ENCODE data around the gene CREB3L2.

CREB3L2 gene

DNA sequence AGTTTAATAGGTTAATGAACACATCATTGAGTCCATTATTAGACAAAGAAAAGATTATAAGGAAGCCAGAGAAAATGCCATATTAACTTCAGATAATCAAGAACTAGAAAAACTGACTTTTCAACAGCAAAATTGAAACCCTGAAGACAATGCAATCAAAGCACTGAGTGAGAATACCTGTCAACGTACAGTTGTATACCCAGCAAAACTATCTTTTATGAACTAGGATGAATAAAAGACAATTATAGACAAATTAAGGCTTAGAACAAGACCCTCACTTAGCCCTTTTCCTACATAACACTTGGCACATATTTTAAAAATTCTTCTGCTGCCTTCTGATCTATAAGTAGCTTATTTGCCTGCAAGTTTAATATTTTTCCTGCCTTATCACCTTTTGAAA lies 136.1 kb downstream of the CREB3L2 start:
- H3K27ac ChIP-seq (ENCODE audit: insufficient read depth, low read depth, low read length, poor library complexity, severe bottlenecking) = no peak overlapping the region
- no peaks in the 10 kb centered on the region for H3K36me3 ChIP-seq (ENCODE audit: control insufficient read depth, insufficient read depth, low read length)
- 78% methylated on average over 1 of the region's 1 CpG; no CpG with 5 or more reads in 1 of the 2 experiments for WGBS, 2 experiments
- H3K9me3 ChIP-seq (ENCODE audit: control insufficient read depth, low read length) = no peaks in the 10 kb centered on the region
- H3K4me1 ChIP-seq (ENCODE audit: control insufficient read depth, insufficient read depth, low read length) = no peaks in the 10 kb centered on the region
- no peak overlapping the region for H3K4me3 ChIP-seq (ENCODE audit: insufficient read depth, low read depth, low read length)
- no peaks in the 10 kb centered on the region for H3K27me3 ChIP-seq (ENCODE audit: control insufficient read depth, insufficient read depth, low read length, poor library complexity, severe bottlenecking)

DNA sequence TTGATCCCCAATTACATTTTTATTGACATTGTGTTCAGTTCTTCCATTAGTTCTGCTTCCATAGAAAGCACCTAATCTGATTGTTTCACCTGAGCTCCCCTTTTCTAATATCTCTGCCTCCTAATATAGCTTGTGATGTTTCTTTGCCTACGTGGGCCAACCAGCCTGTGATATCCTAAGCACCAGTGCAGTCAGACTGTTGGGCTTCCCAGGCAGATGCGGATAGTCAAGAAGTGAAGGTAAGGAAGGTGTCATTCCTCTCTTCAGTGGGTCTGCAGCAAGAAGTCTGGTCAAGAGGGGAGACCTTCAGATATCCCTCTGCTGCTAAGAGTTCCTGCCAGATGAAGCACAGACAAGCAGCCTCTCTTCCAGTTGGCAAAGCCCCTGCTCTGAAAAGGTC lies 138.9 kb downstream of the CREB3L2 start:
- H3K27ac ChIP-seq (ENCODE audit: insufficient read depth, low read depth, low read length, poor library complexity, severe bottlenecking) = no peak overlapping the region
- no peaks in the 10 kb centered on the region for H3K9me3 ChIP-seq (ENCODE audit: control insufficient read depth, low read length)
- H3K4me3 ChIP-seq (ENCODE audit: insufficient read depth, low read depth, low read length) = no peak overlapping the region
- no peaks in the 10 kb centered on the region for H3K4me1 ChIP-seq (ENCODE audit: control insufficient read depth, insufficient read depth, low read length)
- H3K36me3 ChIP-seq (ENCODE audit: control insufficient read depth, insufficient read depth, low read length) = no peaks in the 10 kb centered on the region
- 90 to 91% methylated on average over 2 of the region's 2 CpGs for WGBS, 2 experiments
- H3K27me3 ChIP-seq (ENCODE audit: control insufficient read depth, insufficient read depth, low read length, poor library complexity, severe bottlenecking) = no peaks in the 10 kb centered on the region

DNA sequence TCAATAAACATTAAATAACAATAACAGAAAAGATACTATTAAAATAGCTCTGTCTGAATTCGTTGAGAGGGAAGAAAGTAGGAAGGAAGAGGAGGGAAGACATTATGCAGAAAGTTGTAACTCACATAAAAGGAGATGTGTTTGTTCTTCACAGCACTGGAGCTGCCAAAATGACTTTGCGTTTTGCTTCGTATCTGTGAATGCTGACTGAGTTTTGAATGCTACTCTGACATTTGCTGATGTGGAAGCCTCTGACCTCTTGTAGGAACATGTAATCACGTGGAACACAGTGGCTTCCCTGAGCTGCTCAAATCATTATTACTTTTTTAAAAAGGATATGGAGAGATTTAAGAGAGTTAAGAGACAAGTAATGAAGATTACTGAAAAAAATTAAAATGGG lies 139.5 kb downstream of the CREB3L2 start:
- WGBS, 2 experiments = 85 to 91% methylated on average over 4 of the region's 4 CpGs
- H3K27ac ChIP-seq (ENCODE audit: insufficient read depth, low read depth, low read length, poor library complexity, severe bottlenecking) = no peak overlapping the region

DNA sequence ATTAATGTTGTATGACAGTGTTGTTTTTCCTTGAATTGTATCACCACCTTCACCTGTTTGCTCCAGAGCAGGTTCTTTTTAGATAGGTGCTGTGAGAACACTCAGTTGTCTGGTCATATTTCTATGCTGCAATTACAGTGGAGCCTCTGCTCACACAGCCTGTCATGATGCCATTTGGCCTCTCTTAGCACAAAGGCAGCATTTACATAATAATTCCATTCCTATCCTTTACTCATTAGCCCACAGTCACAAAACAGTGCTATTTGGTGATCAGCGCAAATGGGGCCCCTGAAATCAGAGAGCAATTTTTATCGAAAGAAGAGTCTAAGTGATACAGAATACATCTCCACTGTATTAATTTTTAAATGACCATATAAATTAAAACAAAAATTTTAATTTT lies 141.3 kb downstream of the CREB3L2 start:
- Histone ChIP-seq H3K4me3 (ENCODE audit: insufficient read depth, low read depth, low read length) (no peak overlapping the region), H3K36me3 (ENCODE audit: control insufficient read depth, insufficient read depth, low read length) (no peaks in the 10 kb centered on the region), H3K27me3 (ENCODE audit: control insufficient read depth, insufficient read depth, low read length, poor library complexity, severe bottlenecking) (no peaks in the 10 kb centered on the region), H3K9me3 (ENCODE audit: control insufficient read depth, low read length) (no peaks in the 10 kb centered on the region), H3K27ac (ENCODE audit: insufficient read depth, low read depth, low read length, poor library complexity, severe bottlenecking) (no peak overlapping the region), H3K4me1 (ENCODE audit: control insufficient read depth, insufficient read depth, low read length) (no peaks in the 10 kb centered on the region)
- 77 to 100% methylated on average over 1 of the region's 2 CpGs for WGBS, 2 experiments

More for the DNA sequence above, 139.5 kb downstream of the CREB3L2 start:
- Histone ChIP-seq H3K9me3 (ENCODE audit: control insufficient read depth, low read length) (no peaks in the 10 kb centered on the region), H3K4me3 (ENCODE audit: insufficient read depth, low read depth, low read length) (no peak overlapping the region), H3K4me1 (ENCODE audit: control insufficient read depth, insufficient read depth, low read length) (no peaks in the 10 kb centered on the region), H3K36me3 (ENCODE audit: control insufficient read depth, insufficient read depth, low read length) (no peaks in the 10 kb centered on the region), H3K27me3 (ENCODE audit: control insufficient read depth, insufficient read depth, low read length, poor library complexity, severe bottlenecking) (no peaks in the 10 kb centered on the region)

DNA sequence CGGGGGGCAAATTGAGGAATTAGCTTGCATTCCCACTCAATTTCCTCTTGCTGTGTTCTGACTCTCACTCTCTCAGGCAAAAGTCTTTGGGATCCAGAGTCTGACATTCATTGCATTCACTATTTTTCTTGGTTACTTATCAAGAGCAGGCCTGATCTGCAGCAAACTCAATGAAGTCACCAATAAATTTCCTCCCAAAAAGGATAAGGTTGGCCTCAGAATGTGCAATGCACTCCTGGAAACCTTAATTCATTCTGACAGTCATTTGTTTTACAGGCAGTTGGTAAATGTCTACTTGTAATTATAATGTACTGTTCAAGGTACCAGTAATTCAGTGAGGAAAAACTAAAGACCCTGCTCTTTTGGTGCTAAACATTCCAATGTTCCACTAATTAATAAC lies 148.8 kb downstream of the CREB3L2 start:
- 97 to 98% methylated on average over 1 of the region's 1 CpG for WGBS, 2 experiments
- no peaks in the 10 kb centered on the region for H3K36me3 ChIP-seq (ENCODE audit: control insufficient read depth, insufficient read depth, low read length)
- H3K4me3 ChIP-seq (ENCODE audit: insufficient read depth, low read depth, low read length) = no peak overlapping the region
- H3K27me3 ChIP-seq (ENCODE audit: control insufficient read depth, insufficient read depth, low read length, poor library complexity, severe bottlenecking) = peaks cover 19% of the 10 kb centered on the region
- H3K9me3 ChIP-seq (ENCODE audit: control insufficient read depth, low read length) = no peaks in the 10 kb centered on the region
- H3K27ac ChIP-seq (ENCODE audit: insufficient read depth, low read depth, low read length, poor library complexity, severe bottlenecking) = no peak overlapping the region
- H3K4me1 ChIP-seq (ENCODE audit: control insufficient read depth, insufficient read depth, low read length) = no peaks in the 10 kb centered on the region

DNA sequence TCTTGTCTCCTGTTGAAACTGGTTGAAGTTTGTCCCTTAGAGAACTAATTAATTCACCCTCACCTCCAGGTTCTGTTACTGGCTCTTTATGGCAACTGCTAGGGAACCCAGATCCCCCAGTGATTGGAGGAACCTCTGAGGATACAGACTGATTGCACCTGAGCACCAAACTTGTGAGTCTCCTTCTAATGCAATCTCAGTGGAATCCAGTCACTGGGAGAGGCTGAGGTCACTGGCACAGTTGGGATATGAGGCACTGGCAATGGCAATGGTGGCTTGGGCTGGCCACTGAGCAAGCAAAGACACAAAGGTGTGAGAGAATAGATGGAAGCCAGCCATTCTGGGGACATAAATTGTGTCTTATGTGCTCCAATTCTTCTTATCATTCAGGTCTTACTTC lies 149.8 kb downstream of the CREB3L2 start:
- no peak overlapping the region for H3K27ac ChIP-seq (ENCODE audit: insufficient read depth, low read depth, low read length, poor library complexity, severe bottlenecking)
- H3K27me3 ChIP-seq (ENCODE audit: control insufficient read depth, insufficient read depth, low read length, poor library complexity, severe bottlenecking) = peaks cover 28% of the 10 kb centered on the region

DNA sequence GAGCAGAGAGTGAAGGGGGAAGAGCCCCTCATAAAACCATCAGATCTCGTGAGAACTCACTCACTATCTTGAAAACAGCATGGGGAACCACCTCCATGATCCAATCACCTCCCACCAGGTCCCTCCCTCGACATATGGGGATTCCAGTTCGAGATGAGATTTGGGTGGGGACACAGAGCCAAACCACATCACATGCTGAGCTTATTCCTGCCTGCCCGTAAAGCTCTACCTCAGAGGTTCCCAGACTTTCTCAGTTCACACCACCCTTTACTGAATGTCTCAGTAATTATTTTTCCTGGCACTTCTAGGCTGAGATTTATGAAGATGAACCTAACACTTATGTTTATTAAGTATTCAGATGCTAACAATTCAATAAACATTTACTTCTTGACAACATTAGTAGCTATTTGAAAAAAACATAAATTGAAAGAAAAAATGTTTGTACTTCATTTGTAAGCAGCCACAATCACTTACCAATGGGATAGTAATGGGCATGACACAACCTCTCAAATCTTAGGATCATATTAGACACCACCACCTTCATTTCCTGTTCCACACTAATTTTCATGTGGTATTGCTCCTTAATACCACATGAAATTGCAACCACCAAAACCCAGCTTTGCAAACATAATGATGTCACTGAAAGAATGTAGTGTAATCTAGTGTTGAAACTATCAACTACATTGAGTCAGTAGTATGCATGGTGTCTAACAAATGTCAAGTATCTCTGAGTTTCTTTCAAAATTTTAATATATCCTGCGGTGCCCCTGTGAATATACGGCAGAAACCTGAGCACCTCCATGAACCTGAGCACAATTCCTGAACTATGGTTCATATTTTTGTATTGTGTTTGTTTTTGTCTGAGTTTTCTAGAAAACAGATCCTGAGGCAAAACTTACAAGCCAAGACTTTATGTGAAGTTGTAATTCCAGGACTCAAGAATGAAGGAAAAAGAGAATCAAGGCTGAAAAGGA lies 150.6 kb downstream of the CREB3L2 start:
- H3K9me3 ChIP-seq (ENCODE audit: control insufficient read depth, low read length) = no peaks in the 10 kb centered on the region
- no peaks in the 10 kb centered on the region for H3K36me3 ChIP-seq (ENCODE audit: control insufficient read depth, insufficient read depth, low read length)
- H3K27ac ChIP-seq (ENCODE audit: insufficient read depth, low read depth, low read length, poor library complexity, severe bottlenecking) = no peak overlapping the region
- peaks cover 35% of the 10 kb centered on the region for H3K27me3 ChIP-seq (ENCODE audit: control insufficient read depth, insufficient read depth, low read length, poor library complexity, severe bottlenecking)
- no peaks in the 10 kb centered on the region for H3K4me1 ChIP-seq (ENCODE audit: control insufficient read depth, insufficient read depth, low read length)
- WGBS, 2 experiments = 87 to 95% methylated on average over 6 of the region's 6 CpGs
- no peak overlapping the region for H3K4me3 ChIP-seq (ENCODE audit: insufficient read depth, low read depth, low read length)

More for the DNA sequence above, 149.8 kb downstream of the CREB3L2 start:
- Histone ChIP-seq H3K4me3 (ENCODE audit: insufficient read depth, low read depth, low read length) (no peak overlapping the region), H3K9me3 (ENCODE audit: control insufficient read depth, low read length) (no peaks in the 10 kb centered on the region), H3K36me3 (ENCODE audit: control insufficient read depth, insufficient read depth, low read length) (no peaks in the 10 kb centered on the region), H3K4me1 (ENCODE audit: control insufficient read depth, insufficient read depth, low read length) (no peaks in the 10 kb centered on the region)

DNA sequence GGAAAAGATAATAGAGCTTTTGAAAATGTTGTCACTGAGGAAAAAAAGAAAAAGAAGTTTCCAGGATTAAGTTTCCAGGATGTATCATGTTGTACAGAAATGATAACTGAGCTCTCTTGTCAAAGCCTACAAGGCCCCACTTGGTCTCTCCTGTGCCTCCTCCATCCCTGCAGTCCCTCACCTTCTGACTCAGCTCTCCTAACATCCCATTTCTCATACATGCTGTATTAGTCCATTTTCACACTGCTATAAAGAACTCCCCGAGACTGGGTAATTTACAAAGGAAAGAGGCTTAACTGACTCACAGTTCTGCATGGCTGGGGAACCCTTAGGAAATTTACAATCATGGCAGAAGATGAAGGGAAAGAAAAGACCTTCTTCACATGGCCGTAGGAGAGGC lies 151.3 kb downstream of the CREB3L2 start:
- no peak overlapping the region for H3K4me3 ChIP-seq (ENCODE audit: insufficient read depth, low read depth, low read length)

DNA sequence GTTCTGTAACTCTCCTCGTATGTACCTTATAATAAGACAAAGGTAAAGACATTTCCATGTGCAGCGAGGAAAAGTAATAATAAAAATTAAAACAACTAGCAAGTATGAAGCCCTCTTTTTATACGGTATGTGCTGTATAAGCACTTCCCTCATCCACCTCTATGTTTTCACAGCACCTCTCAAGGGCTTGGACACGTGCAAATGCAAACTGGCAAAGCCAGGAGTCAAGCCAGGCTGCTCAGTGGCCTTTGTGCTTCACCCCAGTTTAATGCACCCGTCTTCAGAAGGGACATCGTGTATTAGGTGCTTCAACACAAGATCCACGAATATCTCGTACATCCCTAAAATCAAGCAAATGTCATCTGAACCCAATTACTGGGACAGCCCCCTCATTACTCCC lies 153.8 kb downstream of the CREB3L2 start:
- no peaks in the 10 kb centered on the region for H3K9me3 ChIP-seq (ENCODE audit: control insufficient read depth, low read length)
- H3K27ac ChIP-seq (ENCODE audit: insufficient read depth, low read depth, low read length, poor library complexity, severe bottlenecking) = no peak overlapping the region
- H3K4me3 ChIP-seq (ENCODE audit: insufficient read depth, low read depth, low read length) = no peak overlapping the region
- H3K36me3 ChIP-seq (ENCODE audit: control insufficient read depth, insufficient read depth, low read length) = no peaks in the 10 kb centered on the region
- 87% methylated on average over 6 to 8 of the region's 8 CpGs for WGBS, 2 experiments
- peaks cover 3% of the 10 kb centered on the region for H3K4me1 ChIP-seq (ENCODE audit: control insufficient read depth, insufficient read depth, low read length)
- H3K27me3 ChIP-seq (ENCODE audit: control insufficient read depth, insufficient read depth, low read length, poor library complexity, severe bottlenecking) = peaks cover 59% of the 10 kb centered on the region

More for the DNA sequence above, 151.3 kb downstream of the CREB3L2 start:
- Histone ChIP-seq H3K27me3 (ENCODE audit: control insufficient read depth, insufficient read depth, low read length, poor library complexity, severe bottlenecking) (peaks cover 42% of the 10 kb centered on the region), H3K27ac (ENCODE audit: insufficient read depth, low read depth, low read length, poor library complexity, severe bottlenecking) (no peak overlapping the region), H3K4me1 (ENCODE audit: control insufficient read depth, insufficient read depth, low read length) (peaks cover 3% of the 10 kb centered on the region), H3K36me3 (ENCODE audit: control insufficient read depth, insufficient read depth, low read length) (no peaks in the 10 kb centered on the region), H3K9me3 (ENCODE audit: control insufficient read depth, low read length) (no peaks in the 10 kb centered on the region)
- WGBS, 2 experiments = 60 to 72% methylated on average over 2 of the region's 2 CpGs

DNA sequence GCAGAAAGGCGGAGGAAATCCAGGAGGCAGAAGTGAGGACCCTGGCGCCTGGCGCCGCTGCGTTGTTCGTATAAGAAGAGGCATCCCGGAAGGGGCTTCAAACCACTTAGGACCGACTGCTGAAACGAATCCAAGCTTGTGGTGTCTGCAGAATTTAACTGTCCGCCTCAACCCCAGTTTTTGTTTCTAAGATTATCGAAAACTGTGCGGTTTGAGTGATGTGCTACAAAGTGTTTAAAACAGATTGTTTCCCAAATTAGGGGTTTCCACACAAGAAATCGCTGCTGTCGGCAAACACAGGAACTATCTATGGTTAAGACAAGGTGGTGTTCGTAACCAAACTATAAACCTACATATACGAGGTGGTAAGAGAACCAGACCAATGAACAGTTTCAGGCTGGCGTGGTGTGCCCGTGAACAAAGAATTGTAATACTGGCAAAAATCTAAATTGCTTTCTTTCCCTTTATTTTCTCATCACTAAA lies 154.3 kb downstream of the CREB3L2 start:
- peaks cover 59% of the 10 kb centered on the region for H3K27me3 ChIP-seq (ENCODE audit: control insufficient read depth, insufficient read depth, low read length, poor library complexity, severe bottlenecking)
- H3K9me3 ChIP-seq (ENCODE audit: control insufficient read depth, low read length) = no peaks in the 10 kb centered on the region
- H3K4me3 ChIP-seq (ENCODE audit: insufficient read depth, low read depth, low read length) = peak overlapping the region; percentile 31
- peaks cover 3% of the 10 kb centered on the region for H3K4me1 ChIP-seq (ENCODE audit: control insufficient read depth, insufficient read depth, low read length)
- H3K27ac ChIP-seq (ENCODE audit: insufficient read depth, low read depth, low read length, poor library complexity, severe bottlenecking) = no peak overlapping the region
- WGBS, 2 experiments = 42 to 45% methylated on average over 18 of the region's 18 CpGs
- no peaks in the 10 kb centered on the region for H3K36me3 ChIP-seq (ENCODE audit: control insufficient read depth, insufficient read depth, low read length)

Measured in ectodermal cell (in vitro differentiated cells).